Left forelimb (tissue), 1 donor: Measurements from ENCODE around the gene NIT1.

Experiments used
- DNase-seq: peaks from one replicate; pipeline ENCODE4 v3.0.0-alpha.2; 2018; ENCODE audit warnings: low spot score

Gene NIT1

GRCh38 chr1:161083748-161084596, 33.9 kb upstream of the NIT1 start:
- DNase-seq: no peak

GRCh38 chr1:161084597-161084988, 33.3 kb upstream of the NIT1 start:
- DNase-seq: no peak

- no peak for DNase-seq
These were observed 32.7 kb upstream of the NIT1 start for GRCh38 chr1:161085165-161085564.

- DNase-seq: no peak
These were observed 31.4 kb upstream of the NIT1 start for GRCh38 chr1:161086457-161086856.

- peak; percentile 23 for DNase-seq
These were observed 29.3 kb upstream of the NIT1 start for GRCh38 chr1:161088587-161089110.

- peak; percentile 54 for DNase-seq
These were observed 28.5 kb upstream of the NIT1 start, which contains the start of gene NECTIN4 for GRCh38 chr1:161089251-161089924. TSS of gene NECTIN4 (minus strand) at chr1:161089558. CDS start at chr1:161089296, 262 bp downstream.

GRCh38 chr1:161089938-161090337, 28.0 kb upstream of the NIT1 start:
- DNase-seq: no peak

- DNase-seq: no peak
These were observed 27.3 kb upstream of the NIT1 start for GRCh38 chr1:161090617-161091016.

GRCh38 chr1:161091093-161091492, 26.8 kb upstream of the NIT1 start:
- DNase-seq: no peak

- DNase-seq: peak; percentile 26
These were observed 26.0 kb upstream of the NIT1 start for GRCh38 chr1:161091796-161092507.

- DNase-seq: peak; percentile 30
These were observed 25.3 kb upstream of the NIT1 start for GRCh38 chr1:161092621-161093028.

- DNase-seq: peak; percentile 12
These were observed 23.4 kb upstream of the NIT1 start for GRCh38 chr1:161094481-161094880.

GRCh38 chr1:161095230-161095629, 22.7 kb upstream of the NIT1 start:
- no peak for DNase-seq

GRCh38 chr1:161096015-161096414, 21.9 kb upstream of the NIT1 start:
- peak; percentile 15 for DNase-seq

- DNase-seq: peak; percentile 62
These were observed 21.4 kb upstream of the NIT1 start for GRCh38 chr1:161096530-161096929.

- peak; percentile 81 for DNase-seq
These were observed 19.5 kb upstream of the NIT1 start, which contains the start of gene KLHDC9 for GRCh38 chr1:161098210-161099068. TSS of gene KLHDC9 (plus strand) at chr1:161098361. CDS start at chr1:161098536, 175 bp downstream.

- no peak for DNase-seq
These were observed 18.7 kb upstream of the NIT1 start for GRCh38 chr1:161099090-161099802.

- no peak for DNase-seq
These were observed 17.3 kb upstream of the NIT1 start for GRCh38 chr1:161100556-161100955.

GRCh38 chr1:161106431-161106830, 11.5 kb upstream of the NIT1 start:
- no peak for DNase-seq

GRCh38 chr1:161111117-161111516, 6.8 kb upstream of the NIT1 start:
- no peak for DNase-seq

GRCh38 chr1:161111527-161111926, 6.4 kb upstream of the NIT1 start:
- DNase-seq: no peak
